ENCODE measurements around the gene KCNC3. TPM values are rescaled to one million over a fixed set of nuclear protein-coding genes. Genes with fewer than 3 reads are reported as not detected.

KCNC3 gene
- polyA plus RNA-seq, 3 donors = 35.0 to 71.8 (median 41.6) TPM

- no peak for DNase-seq (ENCODE audit: extremely low read depth in 1 of 11, low read depth in 9 of 11, low spot score in 4 of 11)
Observed at GRCh38 chr19:50264483-50265186, 64.5 kb downstream of the KCNC3 start.

GRCh38 chr19:50263176-50263575 is 66.0 kb downstream of the KCNC3 start:
- no peak for DNase-seq (ENCODE audit: extremely low read depth in 1 of 11, low read depth in 9 of 11, low spot score in 4 of 11)

Other genes starting within 250 kb of the KCNC3 start
- under 1 TPM in 2 of 3 donors, not detected in 1; 0.22 to 0.53 TPM for gene IZUMO2, start 166.1 kb downstream of the KCNC3 start, polyA plus RNA-seq (ENCODE audit: insufficient read length in 3 of 3)
- gene MYH14, start 125.8 kb downstream of the KCNC3 start, polyA plus RNA-seq (ENCODE audit: insufficient read length in 3 of 3) = 10 to 100 TPM; 23.1 to 33.4 (median 24.1) TPM
- gene NAPSA, start 36.3 kb upstream of the KCNC3 start, polyA plus RNA-seq (ENCODE audit: insufficient read length in 3 of 3) = 10 to 100 TPM in 1 of 3 donors, 1 to 10 TPM in 2; 9.3 to 15.3 (median 9.8) TPM
- gene NR1H2, start 47.1 kb upstream of the KCNC3 start, polyA plus RNA-seq (ENCODE audit: insufficient read length in 3 of 3) = 10 to 100 TPM; 25.0 to 43.5 (median 38.5) TPM
- gene POLD1, start 55.0 kb upstream of the KCNC3 start, polyA plus RNA-seq (ENCODE audit: insufficient read length in 3 of 3) = 10 to 100 TPM; 24.1 to 36.6 (median 33.2) TPM
- gene SPIB, start 89.6 kb upstream of the KCNC3 start, polyA plus RNA-seq (ENCODE audit: insufficient read length in 3 of 3) = 1 to 10 TPM in 1 of 3 donors, under 1 TPM in 2; 0.97 to 1.4 (median 0.99) TPM
- gene MYBPC2, start 103.5 kb upstream of the KCNC3 start, polyA plus RNA-seq (ENCODE audit: insufficient read length in 3 of 3) = 1 to 10 TPM in 1 of 3 donors, under 1 TPM in 2; 0.61 to 1.2 (median 0.89) TPM
- gene EMC10, start 147.1 kb upstream of the KCNC3 start, polyA plus RNA-seq (ENCODE audit: insufficient read length in 3 of 3) = 100 to 1,000 TPM in 2 of 3 donors, 10 to 100 TPM in 1; 91.1 to 172 (median 141) TPM
- gene GARIN5A, start 147.5 kb upstream of the KCNC3 start, polyA plus RNA-seq (ENCODE audit: insufficient read length in 3 of 3) = 10 to 100 TPM in 1 of 3 donors, 1 to 10 TPM in 2; 6.9 to 10.6 (median 9.8) TPM
- gene JOSD2, start 181.8 kb upstream of the KCNC3 start, polyA plus RNA-seq (ENCODE audit: insufficient read length in 3 of 3) = 10 to 100 TPM in 2 of 3 donors, 1 to 10 TPM in 1; 7.1 to 16.9 (median 13.8) TPM
- 10 to 100 TPM in 2 of 3 donors, 1 to 10 TPM in 1; 7.0 to 13.2 (median 12.4) TPM for gene ASPDH, start 184.5 kb upstream of the KCNC3 start, polyA plus RNA-seq (ENCODE audit: insufficient read length in 3 of 3)
- 10 to 100 TPM; 13.8 to 26.0 (median 21.8) TPM for gene LRRC4B, start 239.1 kb upstream of the KCNC3 start, polyA plus RNA-seq (ENCODE audit: insufficient read length in 3 of 3)